Mesendoderm (in vitro differentiated cells): ENCODE measurements around the gene OBSCN.

Source experiments
- DNase-seq: peaks from one replicate; pipeline ENCODE4 v3.0.0; 2013
- H2AK5ac ChIP-seq: 2 replicates; pipeline ENCODE4 v1.6.1; 2013; ENCODE audit warnings: low read length, inconsistent platforms
- H2BK120ac ChIP-seq: 2 replicates; pipeline ENCODE4 v1.6.1; 2013; ENCODE audit warnings: low read depth, mild to moderate bottlenecking, low read length, moderate library complexity, mixed read lengths
- H2BK15ac ChIP-seq: replicated peaks from 2 replicates; pipeline ENCODE4 v1.6.1; 2013; ENCODE audit warnings: low read depth, mild to moderate bottlenecking, moderate library complexity
- H2BK5ac ChIP-seq: 2 replicates; pipeline ENCODE4 v1.6.1; 2013; ENCODE audit warnings: low read length, inconsistent platforms
- H3K18ac ChIP-seq: 2 replicates; pipeline ENCODE4 v1.6.1; 2013; ENCODE audit warnings: mild to moderate bottlenecking, low read length, mixed read lengths
- H3K23ac ChIP-seq: one replicate; pipeline ENCODE4 v1.6.1; 2013; ENCODE audit warnings: low read length
- H3K27ac ChIP-seq: 2 replicates; pipeline ENCODE4 v1.5.1; 2013; ENCODE audit warnings: low read depth, mild to moderate bottlenecking, inconsistent platforms, low read length, moderate library complexity
- H3K27me3 ChIP-seq: 2 replicates; pipeline ENCODE4 v1.6.1; 2013; ENCODE audit warnings: low read length, control low read depth, mild to moderate bottlenecking, inconsistent platforms; ENCODE audit not compliant: insufficient read depth, poor library complexity
- H3K36me3 ChIP-seq: 2 replicates; pipeline ENCODE4 v1.6.1; 2013; ENCODE audit warnings: low read length, inconsistent platforms; ENCODE audit not compliant: control insufficient read depth, insufficient read depth
- H3K4ac ChIP-seq: one replicate; pipeline ENCODE4 v1.6.1; 2013; ENCODE audit warnings: low read depth, mild to moderate bottlenecking, low read length, moderate library complexity
- H3K4me1 ChIP-seq: 2 replicates; pipeline ENCODE4 v1.6.1; 2013; ENCODE audit warnings: low read depth, low read length, inconsistent platforms; ENCODE audit not compliant: control insufficient read depth
- H3K4me2 ChIP-seq: 2 replicates; pipeline ENCODE4 v1.6.1; 2013; ENCODE audit warnings: low read length
- H3K4me3 ChIP-seq: 2 replicates; pipeline ENCODE4 v1.5.1; 2013; ENCODE audit warnings: mild to moderate bottlenecking, low read length
- H3K56ac ChIP-seq: one replicate; pipeline ENCODE4 v1.6.1; 2013; ENCODE audit warnings: low read length
- H3K79me1 ChIP-seq: 2 replicates; pipeline ENCODE4 v1.6.1; 2013; ENCODE audit warnings: low read length, inconsistent platforms
- H3K79me2 ChIP-seq: 2 replicates; pipeline ENCODE4 v1.6.1; 2013; ENCODE audit warnings: mild to moderate bottlenecking, low read length; ENCODE audit not compliant: control insufficient read depth, insufficient read depth
- H3K9ac ChIP-seq: 2 replicates; pipeline ENCODE4 v1.6.1; 2013; ENCODE audit warnings: low read length, inconsistent platforms
- H4K5ac ChIP-seq: one replicate; pipeline ENCODE4 v1.6.1; 2013; ENCODE audit warnings: low read length
- H4K8ac ChIP-seq: one replicate; pipeline ENCODE4 v1.6.1; 2013; ENCODE audit warnings: low read depth, mild to moderate bottlenecking, control low read depth, low read length, moderate library complexity
- WGBS: extraction: QIAGEN DNeasy Blood & Tissue Kit; methylation state at CpG from one replicate; pipeline ENCODE4 v1.1.7; 2013; ENCODE audit warnings: low lambda C conversion rate, missing lambda C conversion rate; ENCODE audit not compliant: insufficient coverage; ENCODE audit errors: extremely low coverage; 5-methylcytosine and 5-hydroxymethylcytosine counted together

Gene OBSCN

GRCh38 chr1:228325267-228325666, 117.4 kb downstream of the OBSCN start:
- Histone ChIP-seq H3K23ac (no peak overlapping the region), H3K79me1 (no peaks in the 10 kb centered on the region), H3K27me3 (no peaks in the 10 kb centered on the region), H2AK5ac (no peak overlapping the region), H3K9ac (no peak overlapping the region), H4K5ac (no peak overlapping the region), H3K4ac (no peak overlapping the region), H2BK15ac (no peak overlapping the region), H4K8ac (no peak overlapping the region), H2BK120ac (no peak overlapping the region), H3K36me3 (peaks cover 6% of the 10 kb centered on the region), H3K56ac (no peak overlapping the region), H2BK5ac (no peak overlapping the region), H3K79me2 (no peaks in the 10 kb centered on the region), H3K4me3 (no peak overlapping the region), H3K27ac (no peak overlapping the region), H3K18ac (no peak overlapping the region), H3K4me2 (no peak overlapping the region), H3K4me1 (no peaks in the 10 kb centered on the region)
- WGBS: 100% methylated on average over 1 of the region's 1 CpG
- DNase-seq: no peak

- no peak overlapping the region for H2AK5ac ChIP-seq
Measured at GRCh38 chr1:228329887-228330286, 122.0 kb downstream of the OBSCN start.

GRCh38 chr1:228332797-228333738, 125.2 kb downstream of the OBSCN start:
- H2BK120ac ChIP-seq: no peak overlapping the region
- H2AK5ac ChIP-seq: no peak overlapping the region
- no peaks in the 10 kb centered on the region for H3K4me1 ChIP-seq
- no peak overlapping the region for H3K4ac ChIP-seq
- no peak overlapping the region for H2BK15ac ChIP-seq
- no peak overlapping the region for H3K27ac ChIP-seq
- no peak overlapping the region for H4K5ac ChIP-seq
- no peak overlapping the region for H4K8ac ChIP-seq
- H3K4me3 ChIP-seq: no peak overlapping the region
- no peaks in the 10 kb centered on the region for H3K79me1 ChIP-seq
- DNase-seq: no peak
- H3K36me3 ChIP-seq: no peaks in the 10 kb centered on the region
- H3K56ac ChIP-seq: no peak overlapping the region
- no peaks in the 10 kb centered on the region for H3K27me3 ChIP-seq
- no CpG with 5 or more reads among the region's 17 CpGs for WGBS
- no peak overlapping the region for H3K9ac ChIP-seq
- H3K79me2 ChIP-seq: no peaks in the 10 kb centered on the region
- no peak overlapping the region for H2BK5ac ChIP-seq
- no peak overlapping the region for H3K23ac ChIP-seq
- no peak overlapping the region for H3K18ac ChIP-seq
- no peak overlapping the region for H3K4me2 ChIP-seq

More at GRCh38 chr1:228329887-228330286, 122.0 kb downstream of the OBSCN start:
- Histone ChIP-seq H4K8ac (no peak overlapping the region), H3K56ac (no peak overlapping the region), H3K4ac (no peak overlapping the region), H3K23ac (no peak overlapping the region), H4K5ac (no peak overlapping the region), H3K36me3 (no peaks in the 10 kb centered on the region), H3K27me3 (no peaks in the 10 kb centered on the region), H3K4me1 (no peaks in the 10 kb centered on the region), H3K18ac (no peak overlapping the region), H2BK15ac (no peak overlapping the region), H3K79me1 (no peaks in the 10 kb centered on the region), H3K27ac (no peak overlapping the region), H3K4me2 (no peak overlapping the region), H3K4me3 (no peak overlapping the region), H2BK120ac (no peak overlapping the region), H2BK5ac (no peak overlapping the region), H3K79me2 (no peaks in the 10 kb centered on the region), H3K9ac (no peak overlapping the region)
- no peak for DNase-seq
- WGBS: no CpG with 5 or more reads among the region's 2 CpGs

GRCh38 chr1:228333739-228334115, 125.9 kb downstream of the OBSCN start:
- Histone ChIP-seq H2AK5ac (no peak overlapping the region), H3K79me2 (no peaks in the 10 kb centered on the region), H4K5ac (no peak overlapping the region), H3K27ac (no peak overlapping the region), H2BK120ac (no peak overlapping the region), H3K9ac (no peak overlapping the region), H2BK15ac (no peak overlapping the region), H3K36me3 (no peaks in the 10 kb centered on the region), H3K4me1 (no peaks in the 10 kb centered on the region), H3K27me3 (no peaks in the 10 kb centered on the region), H2BK5ac (no peak overlapping the region), H3K4ac (no peak overlapping the region), H3K4me2 (no peak overlapping the region), H3K79me1 (no peaks in the 10 kb centered on the region), H3K56ac (no peak overlapping the region), H3K23ac (no peak overlapping the region), H3K18ac (no peak overlapping the region), H3K4me3 (no peak overlapping the region), H4K8ac (no peak overlapping the region)
- DNase-seq: no peak
- no CpG with 5 or more reads among the region's 10 CpGs for WGBS

GRCh38 chr1:228334226-228334935, 126.5 kb downstream of the OBSCN start:
- no peak overlapping the region for H2AK5ac ChIP-seq
- no peak for DNase-seq
- no peak overlapping the region for H3K23ac ChIP-seq
- no peak overlapping the region for H4K5ac ChIP-seq
- no peak overlapping the region for H3K4me2 ChIP-seq
- no CpG with 5 or more reads among the region's 22 CpGs for WGBS
- no peak overlapping the region for H4K8ac ChIP-seq
- H3K36me3 ChIP-seq: peaks cover 3% of the 10 kb centered on the region
- H3K4me1 ChIP-seq: no peaks in the 10 kb centered on the region
- H3K18ac ChIP-seq: no peak overlapping the region
- H3K79me2 ChIP-seq: no peaks in the 10 kb centered on the region
- no peaks in the 10 kb centered on the region for H3K79me1 ChIP-seq
- H3K4ac ChIP-seq: no peak overlapping the region
- no peak overlapping the region for H3K9ac ChIP-seq
- H3K56ac ChIP-seq: no peak overlapping the region
- no peak overlapping the region for H2BK5ac ChIP-seq
- H3K4me3 ChIP-seq: no peak overlapping the region
- H3K27me3 ChIP-seq: no peaks in the 10 kb centered on the region
- H3K27ac ChIP-seq: no peak overlapping the region
- no peak overlapping the region for H2BK120ac ChIP-seq
- no peak overlapping the region for H2BK15ac ChIP-seq
